ENCODE results near the gene ZNF614. TPM values are rescaled to one million over a fixed set of nuclear protein-coding genes. Genes with fewer than 3 reads are reported as not detected.

ZNF614 gene
- total and polyA plus RNA-seq, 9 of the 15 experiments (the other 6 are each of a cell fraction or from before 2014, with no cell fraction given): 4.9 to 16.3 (median 11.4) TPM

DNA sequence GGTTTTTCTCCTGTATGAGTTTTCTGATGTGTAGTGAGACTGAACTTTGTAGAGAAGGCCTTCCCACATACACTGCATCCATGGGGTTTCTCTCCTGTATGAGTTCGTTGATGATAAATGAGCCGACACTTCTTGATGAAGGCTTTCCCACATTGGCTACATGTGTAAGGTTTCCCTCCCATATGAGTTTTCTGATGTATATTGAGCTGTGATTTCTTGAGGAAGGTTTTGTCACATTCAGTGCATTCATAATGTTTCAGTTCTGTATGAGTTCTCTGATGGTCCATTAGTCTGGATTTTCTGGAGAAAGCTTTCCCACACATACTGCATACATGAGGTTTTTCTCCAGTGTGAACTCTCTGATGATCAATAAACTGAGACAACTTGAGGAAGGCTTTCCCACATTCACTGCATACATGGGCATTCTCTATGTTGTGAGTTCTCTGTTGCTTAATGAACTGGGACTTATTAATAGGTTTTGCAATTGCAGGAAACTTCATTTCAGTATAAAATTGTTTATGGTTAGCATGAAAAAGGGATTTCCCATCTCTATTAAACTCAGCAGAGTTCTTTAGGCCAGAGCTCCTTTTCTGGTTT is 34.0 kb downstream of the ZNF614 start (continued):
- TF ChIP-seq, protein P1, sequence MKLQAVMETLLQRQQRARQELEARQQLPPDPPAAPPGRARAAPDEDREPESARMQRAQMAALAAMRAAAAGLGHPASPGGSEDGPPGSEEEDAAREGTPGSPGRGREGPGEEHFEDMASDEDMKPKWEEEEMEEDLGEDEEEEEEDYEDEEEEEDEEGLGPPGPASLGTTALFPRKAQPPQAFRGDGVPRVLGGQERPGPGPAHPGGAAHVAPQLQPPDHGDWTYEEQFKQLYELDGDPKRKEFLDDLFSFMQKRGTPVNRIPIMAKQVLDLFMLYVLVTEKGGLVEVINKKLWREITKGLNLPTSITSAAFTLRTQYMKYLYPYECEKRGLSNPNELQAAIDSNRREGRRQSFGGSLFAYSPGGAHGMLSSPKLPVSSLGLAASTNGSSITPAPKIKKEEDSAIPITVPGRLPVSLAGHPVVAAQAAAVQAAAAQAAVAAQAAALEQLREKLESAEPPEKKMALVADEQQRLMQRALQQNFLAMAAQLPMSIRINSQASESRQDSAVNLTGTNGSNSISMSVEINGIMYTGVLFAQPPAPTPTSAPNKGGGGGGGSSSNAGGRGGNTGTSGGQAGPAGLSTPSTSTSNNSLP (IDR thresholded peaks at IDR 0.05; ENCODE audit: borderline replicate concordance, low read depth, low read length): no peak
- TF ChIP-seq, protein P2, sequence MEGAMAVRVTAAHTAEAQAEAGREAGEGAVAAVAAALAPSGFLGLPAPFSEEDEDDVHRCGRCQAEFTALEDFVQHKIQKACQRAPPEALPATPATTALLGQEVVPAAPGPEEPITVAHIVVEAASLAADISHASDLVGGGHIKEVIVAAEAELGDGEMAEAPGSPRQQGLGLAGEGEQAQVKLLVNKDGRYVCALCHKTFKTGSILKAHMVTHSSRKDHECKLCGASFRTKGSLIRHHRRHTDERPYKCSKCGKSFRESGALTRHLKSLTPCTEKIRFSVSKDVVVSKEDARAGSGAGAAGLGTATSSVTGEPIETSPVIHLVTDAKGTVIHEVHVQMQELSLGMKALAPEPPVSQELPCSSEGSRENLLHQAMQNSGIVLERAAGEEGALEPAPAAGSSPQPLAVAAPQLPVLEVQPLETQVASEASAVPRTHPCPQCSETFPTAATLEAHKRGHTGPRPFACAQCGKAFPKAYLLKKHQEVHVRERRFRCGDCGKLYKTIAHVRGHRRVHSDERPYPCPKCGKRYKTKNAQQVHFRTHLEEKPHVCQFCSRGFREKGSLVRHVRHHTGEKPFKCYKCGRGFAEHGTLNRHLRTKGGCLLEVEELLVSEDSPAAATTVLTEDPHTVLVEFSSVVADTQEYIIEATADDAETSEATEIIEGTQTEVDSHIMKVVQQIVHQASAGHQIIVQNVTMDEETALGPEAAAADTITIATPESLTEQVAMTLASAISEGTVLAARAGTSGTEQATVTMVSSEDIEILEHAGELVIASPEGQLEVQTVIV (CRISPR knock-in tag; IDR thresholded peaks at IDR 0.05; ENCODE audit: borderline replicate concordance): no peak
- peak; percentile 94 for TF ChIP-seq ZNF75A (CRISPR knock-in tag; IDR thresholded peaks at IDR 0.05)
- TF ChIP-seq TSHZ1 (CRISPR knock-in tag; IDR thresholded peaks at IDR 0.05): no peak
- no peak for TF ChIP-seq TCF7L2 (IDR thresholded peaks at IDR 0.05; ENCODE audit: low read depth, low read length)
- no peak for TF ChIP-seq RBM14 (IDR thresholded peaks at IDR 0.05; ENCODE audit: borderline replicate concordance, insufficient read depth, low read depth, low read length)
- peak; percentile 99 for TF ChIP-seq ZNF274 (IDR thresholded peaks at IDR 0.05; ENCODE audit: borderline replicate concordance, low read depth, low read length)
- TF ChIP-seq ZNF696 (CRISPR knock-in tag; conservative IDR thresholded peaks at IDR 0.05): no peak
- no peak for TF ChIP-seq ZNF511 (CRISPR knock-in tag; IDR thresholded peaks at IDR 0.05)
- no peak for TF ChIP-seq ZNF41 (CRISPR knock-in tag; conservative IDR thresholded peaks at IDR 0.05)
- no peak for TF ChIP-seq ZNF609 (CRISPR knock-in tag; IDR thresholded peaks at IDR 0.05; ENCODE audit: borderline replicate concordance)
- TF ChIP-seq TRIM28 (IDR thresholded peaks at IDR 0.05): 0 out of 2 replicates have a peak, but pooled peaks have one; percentile 71
- TF ChIP-seq ZNF785 (CRISPR knock-in tag; IDR thresholded peaks at IDR 0.05): no peak

All from K562 (cell line).